MCF 10A (cell line): ENCODE data around the gene TMEM150B. TPM values are rescaled to one million over a fixed set of nuclear protein-coding genes. Genes with fewer than 3 reads are reported as not detected.

Experiments used
- BruUV-seq: library from RNA; stranded (reverse); fragments of 400-500 nt; replicated peaks from 2 replicates; lab custom pipeline; 2021; lab: Mats Ljungman, UMichigan
- CTCF ChIA-PET: fragments of 300-600 bp; sonication (Branson Sonifier 250); formaldehyde crosslinking; extraction: SDS; loops from one replicate; lab custom pipeline; 2021; ENCODE audit warnings: antibody characterized with exemption, inconsistent platforms; lab: Yijun Ruan, JAX
- POLR2A ChIA-PET: fragments of 300-600, 350-650 bp; sonication (Branson Sonifier 250); formaldehyde crosslinking; extraction: SDS; loops from one replicate; lab custom pipeline; 2020; ENCODE audit warnings: antibody characterized with exemption, inconsistent platforms; lab: Yijun Ruan, JAX
- DNase-seq: peaks from one replicate; pipeline ENCODE4 v3.0.0-alpha.2; 2018; ENCODE audit not compliant: unreplicated experiment
- H3K27ac Mint-ChIP-seq: one replicate; pipeline ENCODE4 v1.8.0; 2022; ENCODE audit warnings: mild to moderate bottlenecking, low read depth, mixed read lengths; ENCODE audit not compliant: unreplicated experiment
- H3K27me3 Mint-ChIP-seq: one replicate; pipeline ENCODE4 v1.8.0; 2022; ENCODE audit warnings: mixed read lengths; ENCODE audit not compliant: insufficient read depth, unreplicated experiment
- H3K36me3 Mint-ChIP-seq: one replicate; pipeline ENCODE4 v1.8.0; 2022; ENCODE audit warnings: mild to moderate bottlenecking, moderate library complexity, mixed read lengths; ENCODE audit not compliant: insufficient read depth, unreplicated experiment
- H3K4me1 Mint-ChIP-seq: one replicate; pipeline ENCODE4 v1.8.0; 2022; ENCODE audit warnings: mixed read lengths; ENCODE audit not compliant: insufficient read depth, unreplicated experiment
- H3K4me3 Mint-ChIP-seq: one replicate; pipeline ENCODE4 v1.8.0; 2022; ENCODE audit warnings: mild to moderate bottlenecking, moderate library complexity, mixed read lengths; ENCODE audit not compliant: unreplicated experiment
- H3K9me3 Mint-ChIP-seq: one replicate; pipeline ENCODE4 v1.8.0; 2022; ENCODE audit warnings: mixed read lengths; ENCODE audit not compliant: unreplicated experiment
- CTCF ChIP-seq: fragments of 200-600 bp; IDR thresholded peaks from one replicate; pipeline ENCODE4 v1.8.0; 2022; ENCODE audit warnings: antibody characterized with exemption, mild to moderate bottlenecking; ENCODE audit not compliant: unreplicated experiment
- intact Hi-C: fragments of 100-400 bp; cut with micrococcal nuclease; formaldehyde crosslinking; loops from 2 replicates; pipeline ENCODE4 v1.14.1; 2022
- total RNA-seq: library from RNA; stranded (reverse); gene quantifications from 2 replicates; pipeline ENCODE4 v1.2.3, GENCODE V29; 2022

Gene TMEM150B
- total RNA-seq, 1 experiment from 2014 or later = not detected

DNA sequence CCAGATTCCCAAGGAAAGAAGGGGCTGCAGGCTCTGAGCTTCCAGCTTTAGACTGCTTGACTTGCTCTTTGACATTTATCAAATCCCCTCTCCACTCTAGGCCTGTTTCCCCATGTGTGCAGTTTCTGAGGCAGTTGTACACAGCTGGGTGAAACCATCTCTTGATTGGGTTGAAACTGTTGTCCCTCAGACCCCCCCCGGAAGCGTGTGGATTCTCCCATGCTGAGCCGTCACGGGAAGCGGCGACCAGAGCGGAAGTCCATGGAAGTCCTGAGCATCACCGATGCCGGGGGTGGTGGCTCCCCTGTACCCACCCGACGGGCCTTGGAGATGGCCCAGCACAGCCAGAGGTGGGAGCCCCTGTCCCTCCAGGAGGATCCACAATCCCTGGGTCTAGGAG is 21.7 kb downstream of the TMEM150B start:
- intact Hi-C loops = loop anchor here (2.0 kb wide), 1 partner anchor 35 kb away; the partner anchor contains the start of gene KMT5C
- no TSS peak for BruUV-seq
- Mint-ChIP-seq H3K27ac (no peak overlapping the region), H3K36me3 (no peaks in the 10 kb centered on the region), H3K27me3 (no peaks in the 10 kb centered on the region), H3K4me1 (no peaks in the 10 kb centered on the region), H3K4me3 (no peak overlapping the region), H3K9me3 (no peaks in the 10 kb centered on the region)
- DNase-seq = no peak
- POLR2A ChIA-PET = interaction anchor here (0.7 to 3.0 kb wide), 6 partner anchors 24 to 115 kb away, joined by 3 to 23 read pairs (median 4); partner anchors contain the start of gene KMT5C
- TF ChIP-seq CTCF = no peak
- CTCF ChIA-PET = interaction anchor here (0.6 to 4.2 kb wide), 18 partner anchors 9 to 799 kb away, joined by 3 to 58 read pairs (median 8); partner anchors contain the start of genes KMT5C, TMEM150B and TMEM238

- Mint-ChIP-seq H3K4me1 (no peaks in the 10 kb centered on the region), H3K27ac (no peak overlapping the region), H3K4me3 (peak overlapping the region; percentile 58), H3K9me3 (no peaks in the 10 kb centered on the region), H3K36me3 (no peaks in the 10 kb centered on the region), H3K27me3 (no peaks in the 10 kb centered on the region)
- ChIA-PET POLR2A (interaction anchor here (0.7 to 3.0 kb wide), 12 partner anchors 11 to 82 kb away, joined by 3 to 23 read pairs (median 3); partner anchors contain the start of genes KMT5C and TMEM238), CTCF (interaction anchor here (0.6 to 4.2 kb wide), 25 partner anchors 10 to 201 kb away, joined by 3 to 58 read pairs (median 8); partner anchors contain the start of genes KMT5C, TMEM150B and TMEM238)
- no peak for TF ChIP-seq CTCF
- no peak for DNase-seq
- intact Hi-C loops = loop anchor here (2.0 kb wide), 1 partner anchor 36 kb away; the partner anchor contains the start of gene KMT5C
- no TSS peak for BruUV-seq
Measured at GRCh38 chr19:55302318-55302703, 22.8 kb downstream of the TMEM150B start.

GRCh38 chr19:55301459-55302317 is 23.5 kb downstream of the TMEM150B start:
- Mint-ChIP-seq H3K9me3 (no peaks in the 10 kb centered on the region), H3K4me1 (no peaks in the 10 kb centered on the region), H3K36me3 (no peaks in the 10 kb centered on the region), H3K27me3 (no peaks in the 10 kb centered on the region), H3K4me3 (peak overlapping the region; percentile 58), H3K27ac (no peak overlapping the region)
- TF ChIP-seq CTCF = peak; percentile 96
- ChIA-PET CTCF (interaction anchor here (0.6 to 4.2 kb wide), 50 partner anchors 8 to 487 kb away, joined by 3 to 58 read pairs (median 5); partner anchors contain the start of genes KMT5C, PPP6R1, TMEM150B and TMEM238), POLR2A (interaction anchor here (0.7 to 3.0 kb wide), 12 partner anchors 10 to 86 kb away, joined by 3 to 23 read pairs (median 4); partner anchors contain the start of genes KMT5C, PPP6R1 and TMEM238)
- intact Hi-C loops = loop anchor here (2.0 kb wide), 1 partner anchor 37 kb away; the partner anchor contains the start of gene KMT5C
- peak; percentile 81 for DNase-seq
- no TSS peak for BruUV-seq
